Immature natural killer cell (primary cell): ENCODE results near the gene HOXB3. TPM values are rescaled to one million over a fixed set of nuclear protein-coding genes. Genes with fewer than 3 reads are reported as not detected.
A peak's percentile ranks its signal among the peaks of the same experiment; 100 is the strongest.

Experiments used
- DNase-seq, 3 donors: peaks; one replicate each; pipeline ENCODE4 v3.0.0; 2022; ENCODE audit warnings: mixed read lengths in 1 of 3
- H3K27ac Mint-ChIP-seq, 6 donors: one replicate each; pipeline ENCODE4 v1.8.0; 2020; ENCODE audit warnings: mixed read lengths in 6 of 6, mild to moderate bottlenecking in 5 of 6, inconsistent platforms in 4 of 6, moderate library complexity in 3 of 6
- H3K27me3 Mint-ChIP-seq, 3 donors: one replicate each; pipeline ENCODE4 v1.8.0; 2020 to 2021; ENCODE audit warnings: low read depth in 3 of 3, mild to moderate bottlenecking in 3 of 3, mixed read lengths in 3 of 3, moderate library complexity in 3 of 3, inconsistent platforms in 1 of 3
- H3K36me3 Mint-ChIP-seq, 3 donors: one replicate each; pipeline ENCODE4 v1.8.0; 2020; ENCODE audit warnings: mixed read lengths in 3 of 3, inconsistent platforms in 2 of 3, mild to moderate bottlenecking in 2 of 3
- H3K4me1 Mint-ChIP-seq, 2 donors: one replicate each; pipeline ENCODE4 v1.8.0; 2020; ENCODE audit warnings: inconsistent platforms in 2 of 2, mild to moderate bottlenecking in 2 of 2, mixed read lengths in 2 of 2, moderate library complexity in 1 of 2
- H3K4me3 Mint-ChIP-seq, 5 donors: one replicate each; pipeline ENCODE4 v1.8.0; 2020; ENCODE audit warnings: mild to moderate bottlenecking in 5 of 5, mixed read lengths in 5 of 5, inconsistent platforms in 3 of 5, moderate library complexity in 3 of 5
- H3K9me3 Mint-ChIP-seq, 6 donors: one replicate each; pipeline ENCODE4 v1.8.0; 2020; ENCODE audit warnings: mild to moderate bottlenecking in 6 of 6, mixed read lengths in 6 of 6, inconsistent platforms in 4 of 6, moderate library complexity in 3 of 6
- polyA plus RNA-seq, 3 donors: library from polyadenylated mRNA; unstranded; fragments of 300-500 nt; fragmentation: Illumina TruSeq; gene quantifications; one replicate each; pipeline ENCODE4 v1.2.3, GENCODE V29; 2021

The HOXB3 gene
- polyA plus RNA-seq, 3 donors from 2014 or later = 0.26 to 0.45 TPM; not detected in 1

GRCh38 chr17:48530208-48530886, 59.7 kb downstream of the HOXB3 start:
- Mint-ChIP-seq H3K36me3 (peaks cover 0 to 8% (median 8%) of the 10 kb centered on the region in 3 donors), H3K27ac (no peak overlapping the region), H3K9me3 (no peaks in the 10 kb centered on the region), H3K4me1 (peaks cover 2 to 12% of the 10 kb centered on the region in 2 donors), H3K4me3 (no peak overlapping the region), H3K27me3 (peaks cover 3 to 20% (median 6%) of the 10 kb centered on the region in 3 donors)
- no peak for DNase-seq

DNA sequence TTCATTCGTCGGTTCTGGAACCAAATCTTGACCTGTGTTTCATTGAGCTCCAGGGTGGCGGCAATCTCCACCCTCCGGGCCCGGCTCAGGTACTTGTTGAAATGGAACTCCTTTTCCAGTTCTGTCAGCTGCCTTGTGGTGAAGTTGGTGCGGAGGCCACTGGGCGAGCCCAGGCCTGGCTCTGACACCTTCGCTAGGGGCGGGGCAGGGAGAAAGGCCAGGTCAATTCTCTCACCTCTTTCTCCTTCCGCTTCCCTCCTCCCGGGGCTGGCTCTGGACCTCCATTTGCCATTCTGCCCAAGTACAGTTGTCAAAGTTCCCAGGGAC, 60.4 kb downstream of the HOXB3 start:
- H3K4me3 Mint-ChIP-seq = no peak overlapping the region
- H3K4me1 Mint-ChIP-seq = peaks cover 2 to 12% of the 10 kb centered on the region in 2 donors
- H3K9me3 Mint-ChIP-seq = no peaks in the 10 kb centered on the region
- no peak overlapping the region for H3K27ac Mint-ChIP-seq
- H3K36me3 Mint-ChIP-seq = peaks cover 0 to 8% (median 8%) of the 10 kb centered on the region in 3 donors
- H3K27me3 Mint-ChIP-seq = peaks cover 3 to 24% (median 12%) of the 10 kb centered on the region in 3 donors
- no peak for DNase-seq

DNA sequence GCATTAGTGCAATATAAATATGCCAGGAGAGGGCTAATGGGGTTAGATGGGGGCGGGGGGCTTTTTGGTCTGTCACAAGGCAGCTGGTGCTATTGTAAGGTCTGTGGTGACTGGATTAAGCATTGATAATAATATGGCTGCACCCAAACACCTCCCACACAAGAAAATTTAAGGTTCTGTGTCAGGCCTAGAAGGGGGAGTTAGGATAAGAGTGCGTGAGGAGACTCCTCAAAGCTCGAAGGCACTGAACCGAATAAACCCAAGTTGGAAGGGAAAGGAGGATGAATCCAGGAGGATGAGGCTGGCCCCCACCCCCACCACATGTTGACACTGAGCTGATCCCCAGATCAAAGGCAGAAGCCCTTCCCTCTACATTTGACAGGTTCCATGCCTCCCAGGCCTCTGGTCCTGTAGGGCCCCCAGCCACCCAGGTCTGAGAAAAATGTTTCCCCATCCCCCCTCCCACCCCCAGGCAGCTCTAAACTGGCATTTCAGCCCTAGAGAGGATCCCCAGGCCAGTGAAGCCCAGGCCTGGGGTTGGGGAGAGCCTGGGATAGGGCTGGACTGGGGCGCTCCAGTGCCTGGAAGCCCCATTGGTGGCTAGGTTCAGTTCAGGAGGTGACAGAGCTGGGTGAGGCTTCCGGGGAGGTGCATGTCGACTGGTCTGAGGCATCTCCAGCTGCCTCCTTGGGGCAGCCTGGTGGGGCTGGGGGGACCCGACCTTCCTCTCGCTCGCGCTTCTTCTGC, 60.9 kb downstream of the HOXB3 start:
- H3K36me3 Mint-ChIP-seq = peaks cover 0 to 8% (median 8%) of the 10 kb centered on the region in 3 donors
- H3K4me3 Mint-ChIP-seq = no peak overlapping the region
- H3K9me3 Mint-ChIP-seq = no peaks in the 10 kb centered on the region
- peaks cover 3 to 25% (median 12%) of the 10 kb centered on the region in 3 donors for H3K27me3 Mint-ChIP-seq
- no peak for DNase-seq
- peaks cover 2 to 12% of the 10 kb centered on the region in 2 donors for H3K4me1 Mint-ChIP-seq
- no peak overlapping the region for H3K27ac Mint-ChIP-seq

- Mint-ChIP-seq H3K27me3 (peaks cover 3 to 29% (median 12%) of the 10 kb centered on the region in 3 donors), H3K4me3 (peak overlapping the region in 1 of 5 donors; percentile 8), H3K4me1 (peaks cover 2 to 12% of the 10 kb centered on the region in 2 donors), H3K27ac (no peak overlapping the region), H3K36me3 (peaks cover 0 to 8% (median 8%) of the 10 kb centered on the region in 3 donors), H3K9me3 (no peaks in the 10 kb centered on the region)
- no peak for DNase-seq
Observed at GRCh38 chr17:48528153-48528935, 61.7 kb downstream of the HOXB3 start.

- no peak for DNase-seq
- Mint-ChIP-seq H3K9me3 (no peaks in the 10 kb centered on the region), H3K27ac (no peak overlapping the region), H3K4me1 (peaks cover 2 to 12% of the 10 kb centered on the region in 2 donors), H3K27me3 (peaks cover 3 to 32% (median 14%) of the 10 kb centered on the region in 3 donors), H3K36me3 (peaks cover 0 to 8% (median 8%) of the 10 kb centered on the region in 3 donors), H3K4me3 (peak overlapping the region in 3 of 5 donors; percentile 27 to 38 (median 32))
Observed at GRCh38 chr17:48527547-48527932, 62.5 kb downstream of the HOXB3 start.

GRCh38 chr17:48526608-48527546, 63.2 kb downstream of the HOXB3 start:
- Mint-ChIP-seq H3K4me3 (peak overlapping the region in 1 of 5 donors; percentile 40), H3K9me3 (no peaks in the 10 kb centered on the region), H3K27me3 (peaks cover 1 to 34% (median 14%) of the 10 kb centered on the region in 3 donors), H3K27ac (no peak overlapping the region), H3K36me3 (peaks cover 0 to 8% (median 8%) of the 10 kb centered on the region in 3 donors), H3K4me1 (peaks cover 2 to 12% of the 10 kb centered on the region in 2 donors)
- peak in 1 of 3 donors; percentile 19 for DNase-seq

DNA sequence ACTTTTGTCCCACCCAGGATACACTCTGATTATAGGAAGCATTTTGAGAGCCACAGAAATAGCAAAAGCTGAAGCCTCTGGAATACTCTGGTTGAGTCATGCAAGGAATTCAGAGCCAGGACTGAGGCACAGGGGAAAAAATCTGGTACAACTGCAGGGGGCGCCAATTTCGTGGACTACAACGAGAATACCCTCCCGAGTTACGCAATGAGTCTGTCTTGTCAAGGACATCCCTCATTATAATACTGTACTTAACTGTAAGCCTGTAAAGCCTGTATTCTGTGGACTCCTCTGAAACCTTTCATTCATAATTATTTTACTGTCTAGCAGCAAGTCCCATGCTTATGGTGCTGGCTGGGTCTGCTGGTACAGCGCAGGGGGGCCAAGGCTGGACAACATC, 67.0 kb downstream of the HOXB3 start:
- Mint-ChIP-seq H3K36me3 (peaks cover 0 to 8% (median 3%) of the 10 kb centered on the region in 3 donors), H3K9me3 (no peaks in the 10 kb centered on the region), H3K4me1 (peaks cover 2 to 12% of the 10 kb centered on the region in 2 donors), H3K4me3 (no peak overlapping the region), H3K27me3 (peaks cover 5 to 35% (median 14%) of the 10 kb centered on the region in 3 donors), H3K27ac (no peak overlapping the region)
- DNase-seq = no peak

DNA sequence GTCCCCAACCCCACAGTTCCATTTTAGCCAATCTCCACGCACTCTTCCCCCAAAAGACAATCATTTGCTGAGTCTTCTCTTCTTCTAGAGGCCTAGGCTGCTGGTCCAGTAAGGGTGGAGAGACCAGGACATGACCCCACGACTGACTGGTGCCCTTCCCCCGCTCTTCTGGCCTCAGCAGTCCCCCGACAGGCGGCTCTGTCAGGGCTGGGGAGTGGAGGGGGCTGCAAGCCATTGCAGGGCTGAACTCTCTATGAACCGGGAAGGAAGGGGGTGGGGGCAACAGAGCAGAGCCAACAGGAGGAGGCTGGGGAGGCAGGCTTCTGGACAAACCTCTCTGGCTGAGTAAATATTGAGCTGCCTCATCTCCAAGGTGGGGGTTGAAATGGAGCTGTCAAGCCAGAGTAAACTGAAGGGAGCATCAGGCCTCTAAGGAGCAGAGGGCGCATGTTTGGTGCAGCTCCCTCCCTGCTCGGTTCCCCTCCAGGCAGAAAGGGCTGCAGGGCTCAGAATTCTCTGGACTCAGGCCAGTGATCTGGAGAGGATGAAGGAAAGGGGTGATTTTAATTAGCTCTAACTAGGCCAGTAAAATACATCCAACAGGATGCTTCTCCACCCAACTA, 67.9 kb downstream of the HOXB3 start:
- peaks cover 0 to 12% of the 10 kb centered on the region in 2 donors for H3K4me1 Mint-ChIP-seq

DNA sequence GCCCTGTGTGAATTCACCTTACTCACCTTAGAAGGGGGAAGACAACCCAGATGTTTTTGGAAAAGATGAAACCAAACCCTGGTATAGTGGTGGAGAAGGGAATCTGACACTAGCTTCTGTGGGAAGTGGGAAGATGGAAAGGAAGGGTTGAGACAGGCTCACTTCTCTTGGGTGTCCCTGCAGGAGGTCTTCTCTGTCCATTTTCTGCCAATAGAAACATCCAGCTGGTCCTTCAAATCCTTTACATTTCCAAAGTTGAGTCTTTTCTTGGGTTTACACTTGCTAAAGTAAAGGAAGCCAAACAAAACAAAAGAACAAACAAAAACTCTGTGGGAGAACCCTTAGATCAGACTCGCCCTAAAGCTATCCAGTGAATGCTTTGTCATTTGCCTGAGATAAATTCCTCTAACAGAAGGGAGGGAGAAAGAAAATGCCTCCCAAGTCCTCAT, 69.4 kb downstream of the HOXB3 start:
- Mint-ChIP-seq H3K4me3 (no peak overlapping the region), H3K36me3 (no peaks in the 10 kb centered on the region), H3K9me3 (no peaks in the 10 kb centered on the region), H3K27me3 (peaks cover 3 to 21% (median 13%) of the 10 kb centered on the region in 3 donors), H3K4me1 (no peaks in the 10 kb centered on the region), H3K27ac (no peak overlapping the region)
- no peak for DNase-seq

More for the DNA sequence above, 67.9 kb downstream of the HOXB3 start:
- H3K27ac Mint-ChIP-seq = no peak overlapping the region
- H3K9me3 Mint-ChIP-seq = no peaks in the 10 kb centered on the region
- H3K27me3 Mint-ChIP-seq = peaks cover 5 to 30% (median 10%) of the 10 kb centered on the region in 3 donors
- no peak overlapping the region for H3K4me3 Mint-ChIP-seq
- DNase-seq = no peak
- peaks cover 0 to 8% (median 3%) of the 10 kb centered on the region in 3 donors for H3K36me3 Mint-ChIP-seq

- H3K27me3 Mint-ChIP-seq = peaks cover 3 to 23% (median 8%) of the 10 kb centered on the region in 3 donors
- no peak for DNase-seq
- no peaks in the 10 kb centered on the region for H3K4me1 Mint-ChIP-seq
- peak overlapping the region in 1 of 6 donors; percentile 30 for H3K27ac Mint-ChIP-seq
- H3K9me3 Mint-ChIP-seq = no peaks in the 10 kb centered on the region
- H3K36me3 Mint-ChIP-seq = no peaks in the 10 kb centered on the region
- H3K4me3 Mint-ChIP-seq = no peak overlapping the region
Observed at GRCh38 chr17:48519427-48519826, 70.6 kb downstream of the HOXB3 start.

DNA sequence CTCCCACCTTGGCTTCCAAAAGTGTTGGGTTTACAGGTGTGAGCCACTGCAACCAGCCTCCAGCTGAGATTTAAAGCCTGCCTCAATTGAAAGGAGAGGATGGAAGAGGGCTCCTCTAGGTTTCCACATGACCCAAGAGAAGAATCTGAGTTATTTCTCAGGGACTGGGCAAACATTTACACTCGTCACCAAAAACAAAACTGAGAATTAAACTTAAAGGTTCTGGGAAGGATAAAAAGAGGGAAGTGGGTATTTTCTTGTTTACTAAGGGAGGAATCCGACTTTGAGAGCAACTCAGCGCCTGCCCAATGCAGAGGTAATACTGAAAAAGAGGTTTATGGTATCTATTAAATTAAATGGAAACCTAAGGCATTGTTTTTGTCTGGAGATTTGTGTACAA, 72.6 kb downstream of the HOXB3 start:
- H3K9me3 Mint-ChIP-seq = no peaks in the 10 kb centered on the region
- H3K4me1 Mint-ChIP-seq = peaks cover 0 to 5% of the 10 kb centered on the region in 2 donors
- H3K27ac Mint-ChIP-seq = no peak overlapping the region
- peaks cover 6 to 15% (median 7%) of the 10 kb centered on the region in 3 donors for H3K27me3 Mint-ChIP-seq
- DNase-seq = no peak
- no peak overlapping the region for H3K4me3 Mint-ChIP-seq
- H3K36me3 Mint-ChIP-seq = no peaks in the 10 kb centered on the region
